GM19023 (cell line): ENCODE results near the gene ULBP1.
"Not testable (repeated sequence)": the region's sequence is repeated elsewhere in the genome, so short reads cannot be mapped to it uniquely, and the experiment has no call there.

Experiments used
- ATAC-seq: cut with Tn5 transposase; IDR thresholded peaks from one replicate; pipeline ENCODE4 v1.9.1; 2021; ENCODE audit warnings: mild to moderate bottlenecking, moderate library complexity; ENCODE audit not compliant: unreplicated experiment

The ULBP1 gene

DNA sequence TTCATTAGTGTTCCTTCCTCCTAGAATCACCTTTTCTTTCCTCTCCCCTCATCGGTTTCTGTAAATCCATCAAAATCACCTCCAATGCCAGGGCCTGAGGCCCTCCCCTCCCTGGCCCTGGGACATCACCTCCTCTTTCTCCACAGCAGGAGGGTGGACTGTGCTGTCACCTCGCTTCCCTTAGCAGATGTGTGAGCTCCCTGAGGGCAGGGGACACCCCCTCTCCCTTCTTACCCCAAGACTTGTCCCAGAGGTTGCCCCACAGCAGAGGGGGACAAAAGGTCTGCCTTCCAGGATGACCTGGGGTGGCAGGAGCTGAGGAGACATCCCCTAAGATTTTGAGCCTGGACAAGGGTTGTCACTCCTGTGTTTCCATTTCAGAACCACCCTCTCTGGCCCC is 5.9 kb downstream of the ULBP1 start:
- no peak for ATAC-seq

DNA sequence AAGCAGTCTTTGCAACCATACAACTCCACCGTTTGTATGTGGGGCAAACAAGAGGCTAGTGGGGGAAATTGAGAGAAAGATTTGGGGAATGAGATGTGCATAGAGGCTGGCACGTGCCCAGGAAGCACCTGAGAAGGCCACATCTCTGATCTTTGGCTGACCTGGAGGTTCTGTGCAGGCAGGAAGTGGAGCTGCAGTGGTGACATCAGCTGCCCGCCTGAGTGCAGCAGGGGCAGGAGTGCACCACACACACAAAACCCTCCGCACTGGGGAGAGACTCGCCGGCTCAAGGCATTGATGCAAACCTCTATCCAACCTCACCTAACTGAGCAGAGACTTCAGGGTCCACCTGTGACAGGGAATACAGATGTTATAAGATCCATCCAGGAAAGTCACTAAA is 10.7 kb downstream of the ULBP1 start:
- not testable (repeated sequence) for ATAC-seq

DNA sequence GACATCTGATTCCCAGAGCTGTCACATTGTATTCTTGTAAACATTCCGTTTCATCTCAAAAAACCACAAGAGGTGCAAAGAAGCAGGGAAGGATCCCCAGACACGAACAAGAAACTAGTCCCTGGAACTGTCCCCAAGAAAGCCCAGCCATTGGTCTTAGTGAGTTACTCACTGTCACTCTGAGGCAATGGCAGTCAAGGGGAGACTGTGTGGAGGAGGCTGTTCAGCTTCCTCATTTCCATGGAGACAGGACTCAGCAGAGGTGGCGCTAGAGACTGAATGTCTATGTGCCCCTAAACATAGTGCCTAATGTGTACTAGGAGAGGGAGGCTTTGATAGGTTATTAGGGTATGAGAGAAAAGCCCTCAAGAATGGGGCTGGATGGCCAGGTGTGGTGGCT is 11.1 kb downstream of the ULBP1 start:
- ATAC-seq: no peak

DNA sequence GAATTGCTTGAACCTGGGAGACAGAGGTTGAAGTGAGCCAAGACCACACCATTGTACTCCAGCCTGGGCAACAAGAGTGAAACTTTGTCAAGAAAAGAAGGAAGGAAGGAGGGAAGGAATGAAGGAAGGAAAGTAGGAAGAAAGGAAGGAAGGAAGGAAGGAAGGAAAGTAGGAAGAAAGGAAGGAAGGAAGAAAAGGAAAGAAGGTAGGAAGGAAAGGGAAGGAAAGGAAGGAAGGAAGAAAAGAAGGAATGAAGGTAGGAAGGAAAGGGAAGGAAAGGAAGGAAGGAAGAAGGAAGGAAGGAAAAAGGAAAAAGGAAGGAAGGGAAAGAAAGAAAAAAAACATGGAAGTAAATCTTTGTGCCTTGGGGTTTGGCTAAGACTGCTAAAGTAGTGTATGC is 11.7 kb downstream of the ULBP1 start:
- ATAC-seq: no peak

DNA sequence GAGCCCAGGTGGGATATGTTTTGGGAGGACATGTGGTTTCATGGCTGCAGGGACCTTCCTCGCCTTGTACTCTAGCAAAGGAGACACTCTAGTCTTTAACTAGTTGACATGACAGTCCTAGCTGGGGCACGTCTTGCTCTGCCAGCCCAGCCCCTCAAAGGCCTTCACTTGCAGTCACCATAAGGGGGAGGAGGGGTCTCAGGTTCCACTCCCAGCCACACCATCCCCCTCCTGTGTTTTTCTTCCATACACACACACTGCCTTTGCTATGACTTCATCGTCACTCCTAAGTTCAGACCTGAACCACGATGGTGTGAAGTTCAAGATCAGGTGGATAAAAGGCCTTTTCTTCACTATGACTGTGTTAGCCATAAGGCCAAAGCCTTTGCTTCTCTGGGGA is 13.5 kb downstream of the ULBP1 start:
- ATAC-seq: no peak

DNA sequence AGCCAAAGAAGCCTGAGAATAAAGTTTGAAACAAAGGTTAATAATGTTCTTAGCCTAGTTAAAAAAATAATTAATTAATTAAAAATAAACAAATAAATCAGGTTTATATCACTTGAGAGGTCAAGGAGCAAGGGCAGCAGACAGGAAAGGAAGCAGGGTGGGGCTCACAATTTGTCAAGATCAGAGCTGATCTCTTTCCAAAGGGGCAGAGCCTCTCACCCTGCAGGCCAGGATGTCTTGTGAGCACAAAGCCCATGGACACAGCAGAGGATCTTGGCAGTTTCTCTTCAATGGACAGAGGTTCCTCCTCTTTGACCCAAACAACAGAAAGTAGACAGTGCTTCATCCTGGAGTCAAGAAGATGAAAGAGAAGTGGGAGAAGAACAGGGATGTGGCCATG is 14.9 kb downstream of the ULBP1 start:
- ATAC-seq: no peak

DNA sequence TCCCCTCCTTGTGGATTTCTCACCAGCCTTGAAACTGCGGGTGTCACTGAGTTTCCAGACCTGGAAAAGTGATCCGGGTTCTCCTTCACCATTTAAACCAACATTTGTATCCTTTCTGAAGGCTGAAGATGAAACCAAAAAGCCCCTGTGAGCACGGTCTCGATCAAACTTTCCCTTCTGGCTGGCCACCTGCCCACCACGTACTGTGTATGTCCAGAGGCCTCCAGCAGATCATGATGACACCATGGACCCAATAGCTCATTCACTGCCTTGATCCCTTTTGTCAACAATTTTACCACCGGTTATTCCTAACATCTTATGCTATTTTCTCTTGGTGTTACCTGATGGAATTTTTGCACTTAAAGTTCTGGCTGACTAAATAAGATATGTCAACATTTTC is 15.6 kb downstream of the ULBP1 start:
- ATAC-seq: no peak

DNA sequence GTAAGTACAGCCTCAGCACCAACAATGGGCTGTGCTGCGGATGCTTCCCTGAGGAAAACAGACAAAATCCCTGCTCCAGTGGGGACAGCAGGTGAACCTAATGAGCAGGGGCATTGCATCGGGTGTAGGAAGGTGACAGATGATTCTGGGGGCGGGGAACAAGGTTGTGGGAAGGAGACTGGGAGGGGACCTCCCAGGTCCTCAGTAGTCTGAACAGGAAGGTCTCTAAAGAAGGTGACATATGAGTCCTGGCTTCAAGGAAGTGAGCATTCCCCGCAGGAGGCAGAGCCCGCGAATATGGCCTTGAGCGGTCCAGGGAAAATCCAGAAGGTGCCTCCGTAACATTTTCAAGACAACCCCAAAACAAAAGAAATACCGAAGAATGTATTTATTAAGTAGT is 19.4 kb downstream of the ULBP1 start:
- ATAC-seq: no peak

DNA sequence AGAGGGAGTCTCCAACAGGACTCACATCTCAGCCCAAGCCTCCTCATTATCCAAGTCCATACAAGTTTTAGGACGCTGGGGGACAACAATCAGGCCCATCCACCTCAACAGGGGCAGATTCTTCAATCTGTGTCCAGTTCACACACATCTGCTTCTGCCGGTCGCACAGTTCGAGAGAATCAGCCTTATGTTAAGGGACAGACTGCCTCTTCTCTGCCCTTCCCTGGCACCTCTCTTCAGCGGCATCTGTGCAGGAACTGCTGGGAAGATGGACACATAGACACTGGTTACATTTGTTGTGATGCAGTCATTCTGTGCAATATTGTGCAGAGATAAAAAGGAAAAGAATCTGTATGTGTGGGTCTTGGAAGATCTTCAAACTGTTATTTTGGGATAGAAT is 21.0 kb downstream of the ULBP1 start:
- ATAC-seq: no peak

DNA sequence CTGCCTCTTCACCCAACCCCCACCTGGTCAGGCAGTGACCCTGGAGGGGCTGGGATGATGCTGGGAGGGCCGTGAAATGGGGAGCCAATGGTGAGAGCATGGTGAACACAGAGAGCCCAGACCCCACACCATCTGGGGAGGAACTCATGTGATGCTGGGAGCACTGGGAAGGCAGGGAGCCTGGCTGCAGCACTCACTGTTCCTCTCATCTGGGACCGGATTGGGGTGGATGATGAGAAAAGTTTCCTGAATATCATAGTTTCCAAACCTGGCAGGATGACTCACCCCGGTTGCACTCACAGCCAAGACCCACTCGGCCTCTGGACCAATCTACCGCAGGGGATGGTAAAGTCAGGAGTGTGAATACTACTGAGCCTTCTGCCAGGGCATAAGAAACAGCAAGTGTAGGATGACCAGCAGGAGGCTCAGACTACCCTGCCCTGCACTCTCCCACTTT is 21.8 kb downstream of the ULBP1 start:
- no peak for ATAC-seq

DNA sequence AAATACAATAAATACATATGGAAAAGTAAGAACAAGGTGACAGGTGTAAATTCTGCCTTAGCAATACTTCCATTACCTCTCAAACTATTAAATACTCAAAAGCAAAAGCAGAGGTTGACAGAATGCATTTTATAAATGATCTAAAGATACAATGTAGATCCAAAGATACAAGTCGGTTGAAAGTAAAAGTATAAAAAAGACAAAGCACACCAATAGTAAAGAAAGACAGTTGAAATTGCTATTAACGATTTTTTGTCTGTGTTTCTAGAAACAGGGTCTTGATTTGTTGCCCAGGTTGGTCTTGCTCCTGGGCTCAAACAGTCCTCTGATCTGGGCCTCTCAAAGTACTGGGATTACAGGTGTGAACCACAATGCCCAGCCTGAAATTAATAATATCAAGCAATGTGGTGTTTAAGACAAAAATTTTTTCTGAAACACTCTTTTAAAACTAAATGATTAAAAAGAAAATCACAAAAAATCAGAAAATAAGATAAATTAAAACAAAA is 23.9 kb downstream of the ULBP1 start:
- no peak for ATAC-seq

DNA sequence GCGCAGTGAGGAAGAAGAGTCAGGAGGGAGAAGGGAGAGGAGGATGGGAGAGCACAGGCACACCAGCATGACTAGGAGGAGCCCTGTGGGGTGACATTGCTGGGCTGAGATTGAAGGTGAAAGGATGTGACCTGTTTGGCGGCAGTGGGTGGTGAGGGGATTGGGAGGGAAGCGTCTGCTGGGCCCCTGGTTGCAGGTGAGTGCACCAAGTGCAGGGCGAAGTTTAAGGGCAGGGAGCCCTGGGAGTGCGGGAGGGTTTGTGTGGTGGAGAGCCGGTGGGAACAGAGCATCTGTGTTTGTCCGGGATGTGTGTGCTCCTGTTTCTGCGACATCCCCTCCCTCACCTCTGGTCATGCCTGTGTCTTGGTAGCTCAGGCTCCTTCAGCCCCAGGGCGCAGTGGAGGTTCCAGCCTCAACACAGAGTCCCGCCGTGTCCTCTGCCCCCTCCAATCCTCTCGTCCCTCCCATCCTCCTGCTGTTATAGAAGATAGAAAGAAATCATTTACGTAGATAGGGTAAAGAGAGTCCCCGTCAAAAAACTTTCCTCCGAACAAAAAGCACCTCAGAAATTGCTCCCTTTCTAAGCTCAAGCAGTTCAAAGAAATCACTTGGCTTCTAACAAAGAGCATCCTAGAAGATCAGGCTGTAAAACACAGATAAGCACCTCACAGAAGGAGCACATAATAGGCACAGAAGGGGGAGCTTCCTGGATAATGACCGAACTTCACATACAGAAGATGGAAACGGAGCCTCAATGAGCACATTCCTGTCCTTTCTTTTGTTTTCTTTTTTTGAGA is 25.0 kb downstream of the ULBP1 start:
- ATAC-seq: no peak

DNA sequence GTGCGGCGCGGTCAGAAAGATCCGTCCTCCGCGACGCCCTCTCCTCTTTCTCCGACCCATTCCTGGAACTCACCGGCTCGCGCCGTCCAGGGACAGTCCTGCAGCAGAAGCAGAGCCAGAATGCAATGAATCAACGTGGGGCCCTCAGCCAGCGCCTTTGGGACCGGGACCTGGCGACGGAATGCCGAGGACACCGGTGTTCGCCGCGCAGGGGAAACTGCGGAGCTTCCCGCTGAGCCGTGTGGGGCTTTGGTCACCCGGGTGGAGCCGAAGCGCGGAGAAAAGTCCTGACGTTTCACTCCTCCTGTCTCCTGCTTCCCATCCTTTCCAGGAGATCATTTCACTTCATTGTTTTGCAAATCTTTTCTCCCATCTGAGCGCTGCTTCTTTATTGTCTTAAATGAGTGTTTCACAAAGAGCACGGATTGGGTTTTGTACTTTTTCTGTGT is 26.5 kb downstream of the ULBP1 start:
- no peak for ATAC-seq

DNA sequence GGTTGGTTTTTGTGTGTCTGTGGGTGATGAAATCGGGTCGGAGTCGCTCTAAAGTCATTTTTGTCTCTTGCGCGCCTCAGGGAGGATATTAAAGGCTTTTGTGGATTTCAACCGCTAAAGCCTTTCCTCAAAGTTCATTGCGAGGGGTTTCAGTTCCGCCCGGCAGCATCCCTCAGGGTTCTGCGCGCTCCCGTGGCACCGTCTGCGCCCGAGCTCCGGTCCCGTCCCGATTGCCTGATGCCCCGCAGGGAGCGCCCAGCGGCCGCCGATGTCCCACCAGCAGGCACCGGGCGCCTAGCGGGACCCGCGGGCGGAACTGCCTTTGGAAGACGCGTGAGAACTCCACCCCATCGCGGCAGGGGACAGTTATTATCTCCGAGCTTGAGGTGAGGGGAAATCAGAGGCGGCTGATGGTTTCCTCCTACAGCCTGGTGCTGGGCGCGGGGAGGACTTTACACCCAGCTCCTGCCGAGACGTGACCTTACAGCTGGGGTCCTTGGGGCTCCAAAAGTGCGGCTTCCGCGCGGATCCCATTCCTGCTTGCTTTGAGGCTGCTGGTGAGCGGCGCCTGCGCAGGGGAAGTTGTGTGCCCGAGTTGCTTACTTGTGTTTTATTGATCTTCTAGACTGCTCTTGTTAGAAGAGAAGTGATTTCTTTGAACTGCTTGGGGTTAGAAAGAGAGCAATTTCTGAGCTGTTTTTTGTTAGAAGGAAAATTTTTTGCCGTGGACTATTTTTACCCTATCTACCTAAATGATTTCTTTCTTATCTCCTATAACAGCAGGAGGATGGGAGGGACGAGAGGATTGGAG is 27.1 kb downstream of the ULBP1 start:
- no peak for ATAC-seq

DNA sequence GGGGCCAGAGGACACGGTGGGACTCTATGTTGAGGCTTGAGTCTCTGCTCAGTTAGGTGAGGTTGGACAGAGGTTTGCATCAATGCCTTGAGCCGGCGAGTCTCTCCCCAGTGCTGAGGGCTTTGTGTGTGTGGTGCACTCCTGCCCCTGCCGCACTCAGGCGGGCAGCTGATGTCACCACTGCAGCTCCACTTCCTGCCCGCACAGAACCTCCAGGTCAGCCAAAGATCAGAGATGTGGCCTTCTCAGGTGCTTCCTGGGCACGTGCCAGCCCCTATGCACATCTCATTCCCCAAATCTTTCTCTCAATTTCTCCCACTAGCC is 27.7 kb downstream of the ULBP1 start:
- not testable (repeated sequence) for ATAC-seq

DNA sequence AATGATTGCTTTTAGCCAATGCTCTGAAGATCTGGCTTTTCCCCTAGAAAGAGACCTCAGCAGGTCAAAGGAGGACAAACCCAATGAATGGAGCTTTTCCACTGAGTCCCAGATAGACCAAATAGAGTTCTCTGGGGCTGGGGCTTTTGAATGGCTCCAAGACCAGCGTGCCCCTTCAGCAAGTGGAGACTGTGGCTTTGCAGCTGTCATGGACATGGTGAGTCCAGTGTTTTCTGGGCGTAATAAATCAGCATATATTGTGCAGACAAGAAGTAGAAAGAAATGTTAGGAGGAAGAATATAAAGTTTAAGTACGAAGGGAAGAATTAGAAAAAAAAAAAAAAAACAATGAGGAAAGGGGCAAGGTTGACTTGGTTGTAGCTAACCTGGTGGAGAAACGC is 28.1 kb downstream of the ULBP1 start:
- no peak for ATAC-seq

DNA sequence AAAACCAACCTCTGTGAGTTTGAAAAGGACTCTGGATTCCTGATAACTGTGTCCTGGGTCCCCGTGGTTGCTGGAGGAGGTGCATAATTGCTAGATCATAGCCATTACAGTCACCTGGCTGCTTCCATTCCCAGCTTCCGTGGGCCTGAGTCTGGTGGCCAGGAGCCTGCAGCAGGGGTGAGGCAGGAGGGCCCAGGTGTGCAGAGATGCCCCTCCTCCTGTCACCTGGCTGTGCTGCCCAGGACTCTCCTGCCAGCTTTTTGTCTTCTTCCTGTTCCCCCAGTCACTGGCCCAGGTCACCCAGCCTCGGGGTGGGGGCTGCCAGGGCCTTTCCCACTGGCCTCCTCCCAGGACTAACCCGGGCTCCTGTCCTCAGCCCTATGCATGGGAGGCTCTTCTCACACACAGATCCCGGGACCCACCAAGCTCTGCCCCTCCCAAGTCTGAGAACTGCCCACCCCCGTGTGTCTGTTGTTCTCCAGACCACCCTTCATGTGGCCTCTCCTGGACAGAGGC is 31.6 kb downstream of the ULBP1 start:
- no peak for ATAC-seq

DNA sequence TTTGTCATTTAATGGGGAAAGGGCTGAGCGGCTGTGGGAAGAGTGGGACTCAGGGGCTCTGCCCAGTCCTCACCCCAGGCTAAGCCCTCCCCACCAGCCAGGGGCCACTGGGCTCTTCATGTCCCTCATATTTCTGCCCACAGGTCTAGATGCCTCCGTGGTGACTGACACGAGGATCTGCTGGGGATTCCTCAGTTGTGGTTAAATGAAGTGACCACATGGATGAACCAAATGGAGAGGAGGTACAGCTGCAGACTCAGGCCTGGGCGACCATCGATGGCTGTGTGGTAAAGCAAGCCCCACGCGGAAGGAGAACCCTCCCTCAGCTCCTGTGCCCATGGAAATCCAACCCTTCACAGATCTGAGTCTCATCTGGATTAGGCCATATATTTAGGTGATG is 32.2 kb downstream of the ULBP1 start:
- no peak for ATAC-seq

DNA sequence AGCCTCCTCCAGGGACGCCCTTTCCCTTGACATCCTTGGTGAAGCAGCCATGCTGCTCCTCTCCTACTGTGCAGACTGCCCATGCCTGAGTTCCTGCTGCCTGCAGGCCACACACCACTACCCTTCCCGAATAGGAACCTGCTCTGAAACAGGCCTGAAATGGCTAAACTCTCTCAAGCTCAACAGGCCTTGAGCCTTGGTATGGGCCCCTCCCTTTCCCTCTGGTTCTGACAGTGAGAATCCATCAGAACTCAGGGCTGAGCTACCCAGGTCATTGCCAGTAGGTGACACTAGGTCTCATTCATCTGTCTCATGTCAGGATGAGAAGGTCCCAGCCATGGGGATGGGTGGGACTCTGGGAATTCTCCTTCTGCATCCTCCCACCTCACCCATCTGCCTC is 35.9 kb downstream of the ULBP1 start:
- ATAC-seq: no peak

DNA sequence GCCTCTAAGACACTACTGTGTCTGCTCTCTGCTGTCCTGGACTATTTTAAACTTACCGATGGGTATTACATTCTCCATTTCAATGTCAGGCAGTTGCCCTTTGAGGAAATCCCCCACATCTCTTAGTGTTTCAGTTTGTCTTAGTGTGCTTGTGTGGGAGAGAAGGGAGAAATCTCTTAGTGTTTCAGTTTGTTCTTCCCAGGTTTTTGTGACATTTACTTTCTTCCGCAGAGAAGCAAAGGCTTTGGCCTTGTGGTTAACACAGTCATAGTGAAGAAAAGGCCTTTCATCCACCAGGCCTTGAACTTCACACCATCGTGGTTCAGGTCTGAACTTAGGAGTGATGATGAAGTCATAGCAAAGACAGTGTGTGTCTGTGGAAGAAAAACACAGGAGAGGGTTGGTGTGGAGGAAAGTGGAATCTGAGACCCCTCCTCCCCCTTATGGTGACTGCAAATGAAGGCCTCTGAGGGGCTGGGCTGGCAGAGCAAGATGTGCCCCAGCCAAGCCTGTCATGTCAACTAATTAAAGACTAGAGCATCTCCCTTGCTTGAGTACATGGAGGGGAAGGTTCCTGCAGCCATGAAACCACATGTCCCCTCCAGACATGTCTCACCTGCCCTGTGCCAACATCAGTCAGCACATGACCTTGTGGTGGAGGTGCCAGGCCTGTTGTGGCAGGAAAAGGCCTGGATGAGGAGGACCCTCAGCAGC is 37.7 kb downstream of the ULBP1 start:
- ATAC-seq: peak; percentile 33

DNA sequence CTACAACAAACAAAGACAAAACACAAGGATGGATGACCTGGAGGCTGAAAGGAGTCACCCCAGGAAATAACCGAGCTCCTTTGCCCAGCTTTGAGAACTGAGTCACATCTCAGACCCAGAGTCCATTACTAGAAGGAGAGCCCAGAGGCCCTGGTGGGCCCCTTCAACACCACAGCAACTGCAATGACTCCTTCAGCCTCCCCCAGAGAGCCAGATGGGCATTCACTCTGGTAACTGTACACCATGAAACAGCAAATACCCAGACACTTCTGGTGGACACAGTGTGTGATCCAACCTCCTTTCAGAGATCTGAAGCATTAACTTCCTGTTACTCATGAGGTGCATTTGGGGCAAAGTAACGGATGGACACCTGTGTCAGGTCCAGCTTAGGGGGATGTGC is 39.0 kb downstream of the ULBP1 start:
- ATAC-seq: no peak
